Heart left ventricle (tissue), 16 donors: ENCODE data around the gene ATP6V0A1. TPM values are rescaled to one million over a fixed set of nuclear protein-coding genes. Genes with fewer than 3 reads are reported as not detected.

ENCODE experiments used
- ATAC-seq, 4 donors: fragments of 200-7000 bp; cut with Tn5 transposase; one replicate each; pipeline ENCODE4 v1.9.1; 2020 to 2022; ENCODE audit warnings: moderate library complexity in 4 of 4, mild to moderate bottlenecking in 3 of 4, moderate number of reproducible peaks in 1 of 4
- DNase-seq, 5 donors: peaks; one replicate each; pipeline ENCODE4 v3.0.0-alpha.2; 2020
- H3K27ac ChIP-seq, 12 donors: fragments of 200-600 bp; sonication (generic) in 4 of 12; one replicate each; pipeline versions ENCODE4 v1.5.0 to v1.8.0; 2016 to 2022; ENCODE audit warnings: mild to moderate bottlenecking in 2 of 12
- H3K27me3 ChIP-seq, 9 donors: fragments of 200-600 bp; sonication (generic) in 2 of 9; one replicate each; pipeline versions ENCODE4 v1.5.1 to v1.8.0; 2016 to 2022; ENCODE audit warnings: mild to moderate bottlenecking in 3 of 9
- H3K36me3 ChIP-seq, 9 donors: fragments of 200-600 bp; sonication (generic) in 2 of 9; one replicate each; pipeline versions ENCODE4 v1.5.0 to v1.8.0; 2018 to 2022; ENCODE audit warnings: mild to moderate bottlenecking in 2 of 9
- H3K4me1 ChIP-seq, 12 donors: fragments of 200-600 bp; sonication (generic) in 4 of 12; one replicate each; pipeline versions ENCODE4 v1.5.0 to v1.8.0; 2016 to 2022; ENCODE audit warnings: mild to moderate bottlenecking in 3 of 12
- H3K4me3 ChIP-seq, 12 donors: fragments of 200-600 bp; sonication (generic) in 4 of 12; one replicate each; pipeline versions ENCODE4 v1.5.0 to v1.8.0; 2017 to 2022; ENCODE audit warnings: mild to moderate bottlenecking in 9 of 12, moderate library complexity in 4 of 12
- H3K9me3 ChIP-seq, 12 donors: fragments of 200-600 bp; sonication (generic) in 4 of 12; one replicate each; pipeline versions ENCODE4 v1.5.0 to v1.8.0; 2016 to 2022; ENCODE audit warnings: mild to moderate bottlenecking in 1 of 12
- POLR2A ChIP-seq, 2 donors: fragments of 450-650 bp; IDR thresholded peaks; one replicate each; pipeline ENCODE4 v1.6.1; 2017; ENCODE audit warnings: antibody characterized with exemption in 2 of 2, mild to moderate bottlenecking in 2 of 2, moderate library complexity in 2 of 2
- WGBS, 4 donors: extraction: QIAGEN DNeasy Blood & Tissue Kit in 2 of 4; methylation state at CpG; one replicate each; pipeline versions ENCODE4 v1.1.5 to v1.1.7; 2013 to 2018; 5-methylcytosine and 5-hydroxymethylcytosine counted together
- intact Hi-C, 10 donors: fragments of 100-400 bp; cut with DNase I; formaldehyde crosslinking; loops; one replicate each; pipeline versions ENCODE4 v1.11.1 to v1.14.2; 2022
- polyA plus RNA-seq, 2 donors: library from polyadenylated mRNA; stranded (reverse); fragments of 200-250 nt; gene quantifications; one replicate each; pipeline ENCODE4 v1.2.3, GENCODE V29; 2013
- total RNA-seq, 9 donors: library from RNA; depleted of rRNA in 2 of 9; stranded (reverse); fragments of >200 nt in 2 of 9; fragmentation: NEBNext Ultra II Directional in 3 of 9; extraction: Animal tissue kit (Norgen Biotek cat#: 25700) in 3 of 9; gene quantifications; one replicate each; pipeline versions ENCODE4 v1.1.0 to v1.2.4, GENCODE V29; 2016 to 2023
- TF ChIP-seq, protein P1 (sequence below), 12 donors: fragments of 200-600 bp; sonication (generic) in 4 of 12; IDR thresholded peaks; one replicate each; pipeline versions ENCODE4 v1.5.0 to v1.8.0; 2018 to 2022; ENCODE audit warnings: antibody characterized with exemption in 12 of 12, mild to moderate bottlenecking in 5 of 12
- donor health status: ischemic (EF 13 %, LVEDD 7.1; RV severe dilation, severe dysfunction).
- donor health status: healthy with polysubstance abuse.
- donor health status: DM: no; HTN: yes; CAD: no.
- donor health status: DM: no; HTN: no; CAD: no.
- donor health status: ischemic (EF 25% LVEDD 6.9; RV normal size, moderate dysfunction).
- donor health status: ischemic (EF 25% LVEDD 5.7; RV mildly dilated, moderate dysfunction).
- donor health status: healthy.
- donor health status: DM: yes; HTN: yes; CAD: no.
- donor health status: ischemic (EF 35%, LVEDD 5.7; RV mildly dilated, moderate dysfunction).
- donor health status: nonischemic (EF 11% LVEDD 7.7; RV severe dilation, severe dysfunction).
- donor health status: DM: yes; HTN: yes; CAD: no.
- donor health status: PGD.
- donor health status: ischemic (EF 29% LVEDD 5.4; RV normal size, mild dysfunction).
- donor health status: nonischemic (EF 23%, LVEDD 6.1; RV moderate dilation, normal function).

ATP6V0A1 gene
- total and polyA plus RNA-seq, 11 donors = 24.3 to 65.9 (median 35.9) TPM

DNA sequence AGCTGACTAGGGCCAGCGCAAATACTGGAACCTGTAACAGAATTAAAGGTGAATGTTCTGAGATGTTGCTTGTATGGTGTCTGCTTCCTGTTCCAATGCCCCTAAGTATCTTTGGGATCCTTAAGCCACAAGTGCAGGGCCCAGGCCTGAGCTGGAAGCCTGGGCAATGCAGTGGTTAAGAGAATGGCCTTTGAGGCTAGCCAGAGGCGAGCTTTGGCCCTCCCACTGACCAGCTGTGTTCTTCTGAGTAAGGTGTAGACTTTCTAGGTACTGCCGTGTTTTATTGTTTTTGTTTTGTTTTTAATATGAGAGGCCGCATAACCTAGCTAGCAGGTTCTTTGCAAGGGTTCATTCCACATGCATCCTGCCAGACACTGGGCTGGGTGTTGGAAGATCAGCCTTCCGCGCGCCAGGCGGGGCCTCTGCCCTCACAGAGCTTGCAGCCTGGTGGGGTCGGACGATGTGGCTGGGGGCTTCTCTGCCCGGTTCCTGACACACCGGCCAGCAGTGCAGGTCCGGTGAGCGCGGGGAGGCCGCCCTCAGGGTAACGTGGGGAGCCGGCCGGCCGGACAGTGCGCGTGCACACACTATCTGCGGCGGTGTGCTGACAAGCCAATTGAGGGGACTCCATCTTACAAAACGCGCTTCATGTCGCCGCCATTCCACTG is 107.7 kb downstream of the ATP6V0A1 start:
- Histone ChIP-seq H3K27me3 (no peaks in the 10 kb centered on the region), H3K36me3 (peaks cover 0 to 57% (median 50%) of the 10 kb centered on the region in 9 donors), H3K27ac (peak overlapping the region; percentile 94 to 99 (median 98)), H3K9me3 (no peaks in the 10 kb centered on the region), H3K4me1 (peaks cover 10 to 61% (median 42%) of the 10 kb centered on the region in 12 donors), H3K4me3 (peak overlapping the region; percentile 74 to 98 (median 92))
- TF ChIP-seq, protein P1, sequence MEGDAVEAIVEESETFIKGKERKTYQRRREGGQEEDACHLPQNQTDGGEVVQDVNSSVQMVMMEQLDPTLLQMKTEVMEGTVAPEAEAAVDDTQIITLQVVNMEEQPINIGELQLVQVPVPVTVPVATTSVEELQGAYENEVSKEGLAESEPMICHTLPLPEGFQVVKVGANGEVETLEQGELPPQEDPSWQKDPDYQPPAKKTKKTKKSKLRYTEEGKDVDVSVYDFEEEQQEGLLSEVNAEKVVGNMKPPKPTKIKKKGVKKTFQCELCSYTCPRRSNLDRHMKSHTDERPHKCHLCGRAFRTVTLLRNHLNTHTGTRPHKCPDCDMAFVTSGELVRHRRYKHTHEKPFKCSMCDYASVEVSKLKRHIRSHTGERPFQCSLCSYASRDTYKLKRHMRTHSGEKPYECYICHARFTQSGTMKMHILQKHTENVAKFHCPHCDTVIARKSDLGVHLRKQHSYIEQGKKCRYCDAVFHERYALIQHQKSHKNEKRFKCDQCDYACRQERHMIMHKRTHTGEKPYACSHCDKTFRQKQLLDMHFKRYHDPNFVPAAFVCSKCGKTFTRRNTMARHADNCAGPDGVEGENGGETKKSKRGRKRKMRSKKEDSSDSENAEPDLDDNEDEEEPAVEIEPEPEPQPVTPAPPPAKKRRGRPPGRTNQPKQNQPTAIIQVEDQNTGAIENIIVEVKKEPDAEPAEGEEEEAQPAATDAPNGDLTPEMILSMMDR (IDR thresholded peaks at IDR 0.05) = no peak
- TF ChIP-seq POLR2A (IDR thresholded peaks at IDR 0.05) = no peak
- peak in 2 of 4 donors; percentile 4 to 20 for ATAC-seq
- DNase-seq = no peak
- WGBS, 4 donors = 21 to 50% (median 29%) methylated on average over 14 to 28 of the region's 28 CpGs
- intact Hi-C loops = no loop called here

DNA sequence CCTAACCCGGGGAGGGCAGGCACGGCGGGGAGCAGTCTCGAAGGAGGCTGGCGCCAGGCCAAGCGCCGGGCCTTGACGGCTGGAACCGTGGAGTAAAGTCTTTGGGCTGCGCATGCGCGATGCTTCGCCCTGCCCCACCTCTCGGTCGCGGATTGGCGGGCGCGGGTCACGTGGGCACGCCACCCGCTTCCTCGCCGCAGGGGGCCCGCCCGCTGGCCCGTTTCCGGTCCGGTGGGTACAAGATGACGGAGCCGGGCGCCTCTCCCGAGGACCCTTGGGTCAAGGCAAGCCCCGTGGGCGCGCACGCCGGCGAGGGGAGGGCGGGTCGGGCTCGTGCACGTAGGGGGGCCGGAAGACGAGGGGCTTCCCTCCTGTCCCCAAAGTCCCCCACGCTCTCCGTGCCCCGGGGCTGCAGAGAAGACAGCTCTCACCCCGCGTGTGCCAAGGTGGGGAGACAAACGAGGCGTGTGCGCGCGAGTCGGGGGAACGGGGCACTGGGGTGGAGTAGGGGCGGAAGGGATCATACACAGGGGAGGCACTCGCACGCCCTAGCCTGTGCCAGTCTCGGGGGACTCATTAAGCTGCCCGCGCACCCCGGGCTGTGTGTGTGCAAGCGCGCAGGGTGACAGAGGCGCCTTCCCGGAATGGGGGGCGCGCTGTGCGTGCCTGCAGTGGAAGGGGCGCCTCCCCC is 108.3 kb downstream of the ATP6V0A1 start, which contains the start of gene MLX:
MLX (plus strand) TSS at position 218 of the 691 bp plus-strand sequence; CDS start at position 243, 25 bp downstream.
- Histone ChIP-seq H3K27ac (peak within 1 kb of the TSS; percentile 94 to 99 (median 98)), H3K9me3 (no peaks in the 10 kb centered on the region), H3K4me3 (peak within 1 kb of the TSS; percentile 74 to 98 (median 92)), H3K4me1 (peaks cover 10 to 59% (median 37%) of the 10 kb centered on the region in 12 donors), H3K36me3 (peaks cover 0 to 64% (median 56%) of the 10 kb centered on the region in 9 donors), H3K27me3 (no peaks in the 10 kb centered on the region)
- TF ChIP-seq POLR2A (IDR thresholded peaks at IDR 0.05) = peak in 1 of 2 donors; percentile 74
- TF ChIP-seq, protein P1 (IDR thresholded peaks at IDR 0.05) = no peak
- DNase-seq (peak; percentile 95 to 98 (median 97)), ATAC-seq (peak; percentile 77 to 85 (median 84))
- intact Hi-C loops = no loop called here
- 0 to 2% (median 1%) methylated on average over 20 to 72 of the region's 72 CpGs for WGBS, 4 donors

DNA sequence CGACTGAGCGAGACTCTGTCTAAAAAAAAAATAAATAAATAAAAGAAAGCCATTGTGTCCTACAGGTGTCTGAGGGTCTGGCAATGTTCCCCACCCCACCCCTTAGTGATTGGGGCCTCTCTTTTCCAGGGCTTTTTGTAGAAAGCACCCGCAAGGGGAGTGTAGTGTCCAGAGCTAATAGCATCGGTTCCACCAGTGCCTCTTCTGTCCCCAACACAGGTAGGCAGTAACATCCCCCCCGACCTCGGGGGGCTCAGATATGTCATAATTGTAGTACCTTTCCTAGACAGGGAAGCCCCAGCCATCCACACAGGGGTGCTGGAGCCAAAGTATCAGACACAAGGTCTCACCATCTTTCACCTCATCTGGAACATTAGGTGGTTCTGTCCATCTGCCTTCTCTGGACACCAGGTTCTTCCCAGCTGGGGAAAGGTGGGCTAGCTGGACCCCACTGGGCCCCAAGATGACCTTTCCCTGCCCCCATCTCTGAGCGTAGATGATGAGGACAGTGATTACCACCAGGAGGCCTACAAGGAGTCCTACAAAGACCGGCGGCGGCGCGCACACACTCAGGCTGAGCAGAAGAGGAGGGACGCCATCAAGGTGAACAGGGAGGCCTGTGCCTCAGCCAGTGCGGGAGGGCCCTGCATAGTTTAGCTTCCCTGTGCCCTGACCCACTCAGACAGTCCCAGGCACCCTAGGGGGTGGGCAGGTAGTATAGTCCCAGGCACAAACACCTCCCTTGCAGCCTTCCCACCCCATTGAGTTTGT is 109.8 kb downstream of the ATP6V0A1 start:
- H3K9me3 ChIP-seq = no peaks in the 10 kb centered on the region
- WGBS, 4 donors = 86 to 92% (median 87%) methylated on average over 14 of the region's 14 CpGs
- DNase-seq = peak in 1 of 5 donors; percentile 33
- H3K4me1 ChIP-seq = peaks cover 4 to 46% (median 26%) of the 10 kb centered on the region in 12 donors
- no peaks in the 10 kb centered on the region for H3K27me3 ChIP-seq
- peak overlapping the region in 8 of 12 donors; percentile 42 to 99 (median 96) for H3K27ac ChIP-seq
- ATAC-seq = no peak
- intact Hi-C loops = no loop called here
- H3K4me3 ChIP-seq = peak overlapping the region in 4 of 12 donors; percentile 78 to 97 (median 88)
- peaks cover 0 to 77% (median 71%) of the 10 kb centered on the region in 9 donors for H3K36me3 ChIP-seq
- no peak for TF ChIP-seq POLR2A (IDR thresholded peaks at IDR 0.05)
- TF ChIP-seq, protein P1 (IDR thresholded peaks at IDR 0.05) = no peak
